GM12891 (cell line): Measurements from ENCODE around the gene MEIS1.

ENCODE experiments used
- DNase-seq: peaks from one replicate; pipeline ENCODE4 v3.0.0; 2011; ENCODE audit warnings: low spot score; ENCODE audit not compliant: insufficient read length
- FAIRE-seq: peaks from 2 replicates; lab custom pipeline; 2011; peaks lifted over from hg19 to GRCh38; lab: Jason Lieb, UNC
- PAX5 ChIP-seq: IDR thresholded peaks from 2 replicates; pipeline ENCODE4 v1.6.1; 2011; ENCODE audit warnings: low read length, moderate library complexity, mild to moderate bottlenecking; ENCODE audit not compliant: insufficient read depth, severe bottlenecking
- POLR2A ChIP-seq: IDR thresholded peaks from 2 replicates; pipeline ENCODE4 v1.6.1; 2011; ENCODE audit warnings: low read depth, low read length, control low read depth
- POLR2AphosphoS5 ChIP-seq: IDR thresholded peaks from 2 replicates; pipeline ENCODE4 v1.6.1; 2011; ENCODE audit warnings: low read depth, low read length, control low read depth
- POU2F2 ChIP-seq: IDR thresholded peaks from 2 replicates; pipeline ENCODE4 v1.6.1; 2011; ENCODE audit warnings: low read depth, mild to moderate bottlenecking, control low read depth, low read length, moderate library complexity
- SPI1 ChIP-seq: IDR thresholded peaks from 2 replicates; pipeline ENCODE4 v1.6.1; 2011; ENCODE audit warnings: low read depth, low read length, control low read depth
- TAF1 ChIP-seq: IDR thresholded peaks from 2 replicates; pipeline ENCODE4 v1.6.1; 2011; ENCODE audit warnings: low read depth, low read length, control low read depth

Gene MEIS1

DNA sequence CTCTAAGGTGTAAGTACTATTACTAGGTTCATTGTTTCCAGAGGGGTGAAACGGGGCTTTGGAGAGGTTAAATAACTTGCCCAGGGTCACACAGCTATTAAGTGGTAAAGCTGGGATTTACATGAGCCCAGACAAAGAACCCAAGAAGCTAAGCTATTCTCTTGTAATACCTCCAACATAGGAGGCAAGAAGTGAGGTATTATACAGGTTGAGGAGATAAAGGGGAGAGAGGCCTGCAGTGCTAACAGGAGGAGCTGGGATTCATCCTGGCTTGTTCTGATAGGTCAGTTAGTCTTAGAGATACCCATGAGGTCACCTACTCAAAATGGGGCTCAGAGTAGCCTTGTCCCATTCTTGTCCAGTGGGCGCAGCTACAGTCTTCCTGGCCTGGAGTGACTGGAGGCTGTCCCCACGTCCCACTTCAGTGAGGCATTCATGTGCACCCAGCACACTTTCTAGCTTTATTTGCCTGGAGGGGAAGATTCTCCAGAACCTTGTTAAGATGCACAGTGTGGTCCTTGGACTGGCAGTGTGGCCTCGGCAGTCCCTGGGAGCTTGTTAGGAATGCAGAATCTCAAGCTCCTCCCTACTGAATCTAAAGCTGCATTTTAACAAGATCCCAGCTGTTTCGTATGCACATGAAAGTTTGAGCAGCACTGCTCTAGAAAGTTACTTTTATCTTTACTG, 63.5 kb downstream of the MEIS1 start:
- no peak for FAIRE-seq
- TF ChIP-seq TAF1 (no peak), SPI1 (no peak), POLR2AphosphoS5 (no peak), POLR2A (no peak), PAX5 (no peak), POU2F2 (no peak)
- DNase-seq: no peak

DNA sequence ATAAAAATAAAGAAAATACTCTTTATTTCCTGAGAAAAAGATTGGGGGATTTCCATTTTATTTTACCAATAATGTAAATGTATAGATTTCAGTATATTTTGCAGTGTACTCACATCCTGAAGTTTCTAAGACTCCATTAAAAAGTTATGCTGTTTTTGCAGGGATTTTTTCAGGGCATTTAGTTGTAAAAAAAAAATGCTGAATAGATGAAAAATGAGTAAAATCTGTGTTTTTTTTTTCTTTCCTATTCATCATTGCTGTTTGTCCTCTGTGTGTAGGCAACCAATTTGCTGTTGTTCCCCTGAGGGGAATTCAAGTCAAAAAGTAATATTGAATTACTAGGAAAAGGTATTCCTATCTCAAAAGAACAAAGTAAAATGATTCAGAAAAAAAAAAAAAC, 66.3 kb downstream of the MEIS1 start:
- no peak for FAIRE-seq
- no peak for DNase-seq
- TF ChIP-seq SPI1 (no peak), POU2F2 (no peak), POLR2A (no peak), PAX5 (no peak), POLR2AphosphoS5 (no peak), TAF1 (no peak)

DNA sequence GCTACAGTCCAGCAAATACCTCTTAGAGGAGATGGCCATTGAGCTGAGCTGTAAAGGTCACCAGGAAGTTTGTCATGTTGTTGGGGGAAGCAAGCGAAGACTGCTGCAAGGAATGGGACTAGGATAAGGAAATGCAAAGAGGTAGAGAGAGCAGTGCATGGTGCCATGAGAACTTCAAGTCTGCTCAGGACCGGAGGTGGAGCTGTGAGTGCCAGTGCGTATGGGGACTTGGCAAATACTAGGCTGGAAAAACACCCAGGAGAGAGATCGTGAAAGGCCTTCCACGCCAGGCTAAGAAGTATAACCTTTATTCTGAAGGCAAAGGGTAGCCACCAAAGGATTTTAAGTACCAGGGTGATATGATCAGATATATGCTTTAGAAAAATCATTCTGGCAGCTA, 71.3 kb downstream of the MEIS1 start:
- no peak for DNase-seq
- FAIRE-seq: no peak
- no peak for TF ChIP-seq POLR2A
- no peak for TF ChIP-seq POU2F2
- TF ChIP-seq PAX5: no peak
- TF ChIP-seq SPI1: no peak
- no peak for TF ChIP-seq POLR2AphosphoS5
- no peak for TF ChIP-seq TAF1

DNA sequence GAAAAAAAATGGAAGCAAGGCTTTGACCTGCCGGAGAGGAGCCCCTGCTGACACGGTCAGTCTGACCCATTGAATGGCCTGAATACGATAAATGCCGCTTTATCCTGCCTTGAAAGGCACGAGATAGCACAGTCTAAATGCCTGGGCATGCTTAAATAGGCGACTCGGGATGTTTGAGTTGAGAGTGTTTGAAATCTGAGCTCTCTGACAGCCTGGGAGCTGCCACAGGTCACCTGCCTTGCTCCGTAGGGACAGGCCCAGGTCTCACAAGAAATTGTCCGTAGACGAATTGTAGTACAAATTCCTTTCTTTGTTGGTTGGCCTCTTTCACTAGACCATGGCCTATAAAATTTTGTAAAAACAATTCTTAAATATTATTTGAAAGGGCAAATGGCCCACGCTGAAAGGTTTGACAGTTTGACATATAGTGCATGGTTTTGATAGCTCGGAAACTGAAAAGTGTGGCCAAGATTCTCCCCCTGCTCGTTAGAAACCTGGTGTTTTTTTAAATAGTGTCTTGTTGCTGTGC, 72.8 kb downstream of the MEIS1 start:
- DNase-seq (no peak), FAIRE-seq (no peak)
- no peak for TF ChIP-seq PAX5
- no peak for TF ChIP-seq POLR2AphosphoS5
- TF ChIP-seq POU2F2: no peak
- TF ChIP-seq TAF1: no peak
- TF ChIP-seq POLR2A: no peak
- TF ChIP-seq SPI1: no peak

DNA sequence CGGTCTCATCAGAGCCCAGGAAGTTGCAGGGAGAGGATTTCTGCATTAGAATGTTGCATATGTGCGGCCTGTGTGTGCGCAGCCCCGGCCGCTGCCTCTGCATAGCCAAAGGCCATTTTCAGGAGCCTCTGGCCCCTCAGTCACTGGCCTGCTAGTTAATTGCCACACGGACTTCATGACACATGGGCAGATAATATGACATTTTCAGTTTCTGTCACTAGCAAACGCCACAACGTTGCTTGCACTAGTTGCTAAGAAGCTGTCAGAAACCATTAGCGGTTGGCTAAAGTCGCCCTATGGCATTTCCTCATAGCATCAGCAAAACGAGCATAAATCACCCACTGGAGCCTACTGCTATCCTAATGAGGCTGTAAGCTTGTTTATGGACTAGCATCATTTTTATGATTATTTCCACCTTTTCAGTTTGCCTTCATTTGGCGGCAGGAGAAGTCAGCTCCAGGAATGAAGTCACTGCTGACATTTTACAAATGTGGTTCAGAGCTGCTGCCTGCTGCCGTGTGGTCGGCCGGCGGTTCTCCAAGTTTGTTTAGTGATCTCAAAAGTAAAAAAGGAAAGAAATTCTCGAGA, 73.7 kb downstream of the MEIS1 start:
- FAIRE-seq: no peak
- no peak for DNase-seq
- TF ChIP-seq PAX5 (no peak), POU2F2 (no peak), POLR2A (no peak), SPI1 (no peak), TAF1 (no peak), POLR2AphosphoS5 (no peak)

DNA sequence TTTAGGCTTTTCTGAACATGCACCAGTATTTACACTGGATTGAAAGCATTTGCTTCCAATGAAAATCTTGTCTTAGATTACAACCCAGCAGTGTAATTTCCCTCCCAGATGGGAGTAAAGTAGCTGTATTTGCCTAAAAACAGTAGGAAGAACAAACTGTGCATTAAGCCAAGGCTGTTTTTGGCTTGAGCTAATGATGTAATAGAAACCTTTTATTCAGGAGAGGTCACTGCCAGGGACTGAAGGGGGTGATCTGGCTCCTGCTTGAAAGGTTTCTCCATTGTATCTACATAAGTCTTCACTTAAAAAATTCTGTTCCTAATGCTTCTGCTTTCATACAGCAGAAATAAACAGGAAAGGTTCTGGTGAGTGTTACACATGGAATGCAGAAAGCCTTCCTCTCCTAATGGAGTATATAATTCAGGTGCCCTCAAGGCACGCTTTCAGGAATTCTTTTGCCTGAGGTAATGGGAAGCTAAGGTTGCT, 74.4 kb downstream of the MEIS1 start:
- no peak for TF ChIP-seq POLR2AphosphoS5
- TF ChIP-seq TAF1: no peak
- TF ChIP-seq POU2F2: no peak
- TF ChIP-seq POLR2A: no peak
- no peak for TF ChIP-seq PAX5
- no peak for TF ChIP-seq SPI1
- FAIRE-seq (no peak), DNase-seq (no peak)

DNA sequence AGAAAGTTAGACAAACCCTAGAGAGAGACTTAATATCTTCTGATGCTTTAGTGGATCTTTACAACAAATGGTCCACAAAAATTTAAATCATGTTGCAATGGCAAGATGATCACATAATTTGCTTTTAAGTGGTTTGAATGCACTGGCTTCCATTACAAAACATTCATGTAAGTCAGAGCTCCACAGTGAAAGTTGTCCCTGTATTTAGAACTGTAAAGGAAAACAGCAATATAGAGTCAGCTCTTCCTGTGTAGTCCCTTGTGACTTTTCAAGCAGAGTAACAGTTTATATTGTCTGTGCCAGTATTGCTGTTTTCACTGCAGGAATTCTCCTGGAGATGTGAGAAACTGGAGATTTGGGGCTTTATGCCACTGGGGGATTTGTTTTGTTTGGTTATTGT, 77.7 kb downstream of the MEIS1 start:
- TF ChIP-seq PAX5: no peak
- no peak for TF ChIP-seq SPI1
- TF ChIP-seq POLR2AphosphoS5: no peak
- TF ChIP-seq TAF1: no peak
- TF ChIP-seq POU2F2: no peak
- TF ChIP-seq POLR2A: no peak

DNA sequence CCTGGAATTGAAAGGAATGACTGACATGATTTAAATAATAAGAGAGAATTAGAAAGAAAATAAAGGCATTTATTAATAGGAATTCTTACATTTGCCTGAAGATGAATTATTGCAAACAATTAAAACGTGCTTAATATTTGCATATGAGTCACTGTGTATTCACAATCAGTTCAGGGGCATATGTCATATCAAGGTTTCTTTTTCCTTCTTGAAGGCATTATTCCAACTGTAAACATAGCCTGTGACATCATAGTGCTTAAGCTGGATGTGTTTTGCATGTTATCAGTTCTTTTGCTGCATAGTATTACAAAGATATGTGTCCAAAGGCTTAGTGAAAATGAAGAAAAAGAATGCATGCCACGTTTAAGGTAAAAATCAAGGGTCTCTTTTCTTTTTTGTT, 80.8 kb downstream of the MEIS1 start:
- DNase-seq (no peak), FAIRE-seq (no peak)
- TF ChIP-seq POU2F2: no peak
- TF ChIP-seq PAX5: no peak

More for the DNA sequence above, 77.7 kb downstream of the MEIS1 start:
- DNase-seq (no peak), FAIRE-seq (no peak)

DNA sequence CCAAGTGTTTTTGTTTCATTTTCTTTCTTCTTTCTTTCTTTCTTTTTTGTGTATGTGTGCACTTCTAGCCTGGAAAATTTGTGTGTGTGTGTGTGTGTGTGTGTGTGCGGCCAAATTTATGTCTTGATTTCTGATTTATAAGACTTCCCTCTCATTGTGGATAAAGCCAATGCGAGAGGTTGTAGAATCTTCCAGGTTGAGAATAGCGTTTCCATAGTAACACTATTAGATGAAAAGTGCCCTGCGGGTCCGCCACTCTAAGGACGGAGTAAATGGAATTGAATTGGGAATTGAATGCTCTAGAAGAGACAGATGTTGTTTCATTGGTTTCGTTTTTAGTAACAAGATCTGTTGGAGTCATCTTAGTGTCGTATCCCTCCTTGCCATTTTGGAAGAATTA, 81.6 kb downstream of the MEIS1 start:
- TF ChIP-seq TAF1: no peak
- no peak for TF ChIP-seq POLR2A
- TF ChIP-seq POLR2AphosphoS5: no peak
- TF ChIP-seq PAX5: no peak
- TF ChIP-seq SPI1: no peak
- no peak for TF ChIP-seq POU2F2
- DNase-seq (no peak), FAIRE-seq (no peak)

DNA sequence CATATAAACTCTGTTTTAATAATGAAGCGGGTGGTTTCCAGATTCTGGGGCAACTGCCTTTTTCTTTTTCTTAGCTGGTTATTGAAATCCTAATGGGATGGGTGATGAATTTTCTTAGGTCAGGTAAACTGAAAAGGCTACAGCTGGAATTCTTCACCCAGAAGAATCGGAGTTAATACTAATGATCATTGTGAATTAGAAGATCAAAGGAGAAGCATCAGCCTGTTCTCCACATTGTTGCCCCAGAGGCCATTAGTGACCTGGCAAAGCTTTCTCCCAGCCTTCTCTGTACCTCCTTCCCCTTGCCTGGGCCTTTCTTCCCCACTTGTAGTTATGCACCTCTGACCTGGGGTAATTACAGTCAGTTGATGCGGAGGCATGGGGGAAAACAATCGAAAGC, 82.8 kb downstream of the MEIS1 start:
- no peak for TF ChIP-seq TAF1
- no peak for TF ChIP-seq POLR2A
- no peak for TF ChIP-seq SPI1
- TF ChIP-seq POLR2AphosphoS5: no peak
- TF ChIP-seq POU2F2: no peak
- no peak for TF ChIP-seq PAX5
- no peak for DNase-seq
- FAIRE-seq: no peak
